Activated CD4-positive, alpha-beta T cell treated with anti-CD3 and anti-CD28 coated beads, Interleukin-2, amount 50 U/mL, for 1 hour (primary cell): ENCODE results near the gene VAV3.

Experiments used
- DNase-seq: peaks from one replicate; pipeline ENCODE4 v3.0.0-alpha.2; 2020

The VAV3 gene

GRCh38 chr1:107829036-107829770 is 135.8 kb downstream of the VAV3 start:
- DNase-seq = no peak

- DNase-seq = no peak
These were observed 140.0 kb downstream of the VAV3 start for GRCh38 chr1:107824946-107825345.

- DNase-seq = no peak
These were observed 143.6 kb downstream of the VAV3 start for GRCh38 chr1:107821340-107821739.

GRCh38 chr1:107820801-107821200 is 144.2 kb downstream of the VAV3 start:
- no peak for DNase-seq

- DNase-seq = no peak
These were observed 147.0 kb downstream of the VAV3 start for GRCh38 chr1:107817935-107818334.

- no peak for DNase-seq
These were observed 147.8 kb downstream of the VAV3 start for GRCh38 chr1:107817206-107817605.

- DNase-seq = no peak
These were observed 154.6 kb downstream of the VAV3 start for GRCh38 chr1:107810291-107810951.

- no peak for DNase-seq
These were observed 157.1 kb downstream of the VAV3 start for GRCh38 chr1:107807855-107808254.

- DNase-seq = no peak
These were observed 157.6 kb downstream of the VAV3 start for GRCh38 chr1:107807405-107807804.

- no peak for DNase-seq
These were observed 158.1 kb downstream of the VAV3 start for GRCh38 chr1:107806902-107807301.

GRCh38 chr1:107804741-107805140 is 160.2 kb downstream of the VAV3 start:
- no peak for DNase-seq

GRCh38 chr1:107804134-107804533 is 160.8 kb downstream of the VAV3 start:
- no peak for DNase-seq

GRCh38 chr1:107803579-107803978 is 161.4 kb downstream of the VAV3 start:
- no peak for DNase-seq

GRCh38 chr1:107802654-107803053 is 162.3 kb downstream of the VAV3 start:
- no peak for DNase-seq

- DNase-seq = no peak
These were observed 169.0 kb downstream of the VAV3 start for GRCh38 chr1:107795994-107796393.

GRCh38 chr1:107795441-107795840 is 169.5 kb downstream of the VAV3 start:
- DNase-seq = no peak

GRCh38 chr1:107794571-107794970 is 170.4 kb downstream of the VAV3 start:
- no peak for DNase-seq

- no peak for DNase-seq
These were observed 171.0 kb downstream of the VAV3 start for GRCh38 chr1:107793896-107794453.

GRCh38 chr1:107791348-107791747 is 173.6 kb downstream of the VAV3 start:
- DNase-seq = no peak

GRCh38 chr1:107789817-107790524 is 175.0 kb downstream of the VAV3 start:
- no peak for DNase-seq

- DNase-seq = no peak
These were observed 176.5 kb downstream of the VAV3 start for GRCh38 chr1:107788206-107789202.

GRCh38 chr1:107787299-107787698 is 177.7 kb downstream of the VAV3 start:
- DNase-seq = no peak
